Measurements from ENCODE around the gene BMPR1B.

BMPR1B gene

GRCh38 chr4:95204267-95204844 lies 446.6 kb downstream of the BMPR1B start:
- no peak for DNase-seq

DNA sequence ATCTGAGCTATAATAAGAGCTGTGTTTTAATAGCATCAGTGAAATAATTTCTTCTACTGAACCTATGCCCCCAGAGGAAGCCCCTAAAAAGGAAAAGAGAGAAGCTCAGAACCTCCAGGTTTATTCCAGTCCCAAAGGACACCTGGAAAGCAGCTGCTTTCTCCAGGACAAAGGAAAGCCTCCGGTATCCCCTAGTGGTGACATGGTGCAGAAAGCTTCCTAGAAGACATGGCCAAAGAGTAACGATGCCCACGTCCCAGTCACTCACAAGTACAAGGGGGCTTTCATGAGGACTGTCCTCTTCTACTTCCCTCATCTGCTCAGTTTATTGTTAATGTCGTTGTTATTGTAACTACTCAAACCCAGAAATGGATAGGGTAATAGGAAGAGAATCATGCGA lies 447.1 kb downstream of the BMPR1B start:
- no peak for DNase-seq
